GM19452 (cell line): ENCODE results near the gene MOV10.

ENCODE experiments used
- ATAC-seq: cut with Tn5 transposase; IDR thresholded peaks from one replicate; pipeline ENCODE4 v1.9.1; 2021; ENCODE audit not compliant: unreplicated experiment

The MOV10 gene

DNA sequence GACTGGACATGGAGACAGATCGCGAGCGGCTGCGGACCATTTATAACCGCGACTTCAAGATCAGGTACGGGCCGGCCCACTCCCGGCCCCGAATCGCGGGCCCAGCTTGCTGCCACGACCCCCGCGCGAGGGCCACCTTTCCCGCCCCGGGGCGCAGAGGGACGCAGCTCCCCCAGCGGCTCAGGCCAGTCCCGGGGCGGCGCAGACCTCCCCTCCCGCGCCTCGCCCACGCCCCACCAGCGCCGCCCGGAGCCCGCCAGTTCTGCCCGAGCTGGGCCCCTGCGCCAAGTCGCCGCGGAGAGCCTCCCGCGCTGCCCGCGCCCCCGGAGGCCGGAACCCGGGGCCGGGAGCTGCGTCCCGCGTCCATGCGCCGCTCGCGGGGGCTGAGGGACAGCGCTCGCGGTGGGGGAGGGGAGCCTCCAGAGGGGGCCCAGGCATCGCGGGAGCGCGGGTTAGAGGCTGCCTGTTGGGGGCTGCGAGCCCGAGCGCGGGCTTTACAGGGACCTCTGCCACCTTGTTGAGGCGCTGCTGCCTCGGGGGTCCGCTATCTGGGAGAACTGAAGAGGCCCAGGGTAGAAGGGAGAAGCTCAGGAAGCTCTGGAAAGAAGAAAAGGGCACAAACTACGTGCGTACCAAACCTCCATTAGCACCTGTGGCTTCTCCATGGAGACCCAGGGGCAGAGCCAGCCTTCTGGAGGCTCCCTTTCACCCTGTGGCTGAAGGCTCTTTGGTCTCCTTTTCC, 698 bp downstream of the MOV10 start:
- peak; percentile 36 for ATAC-seq

DNA sequence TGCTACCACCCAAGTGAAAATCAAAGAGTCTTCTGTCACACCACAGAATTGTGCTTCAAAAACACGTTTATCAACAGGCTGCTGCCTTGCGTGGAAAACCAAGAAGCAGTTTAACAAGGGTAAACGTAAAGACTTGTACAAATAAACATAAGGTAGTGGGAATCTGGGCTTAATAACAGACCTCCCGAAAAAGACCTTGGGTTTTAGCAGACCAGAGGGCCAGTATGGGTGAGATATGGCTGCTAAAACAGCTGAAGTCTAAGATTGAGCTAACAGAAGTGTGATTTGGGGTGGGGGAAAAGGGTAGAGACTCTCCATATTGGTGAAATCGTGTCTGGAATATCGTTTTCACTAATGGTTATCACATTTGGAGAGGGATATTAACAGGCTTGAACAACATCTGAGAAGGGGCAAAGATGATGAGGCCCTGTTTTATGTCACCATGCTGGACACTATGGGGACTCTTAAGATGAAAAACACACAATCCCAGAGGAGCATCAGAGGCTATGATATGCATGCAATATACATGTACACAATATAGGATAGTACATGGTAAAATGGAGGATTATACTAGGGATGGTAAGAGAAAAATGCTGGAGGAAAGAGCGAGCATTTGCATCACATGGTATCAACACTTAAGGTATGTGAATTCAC, 1.4 kb downstream of the MOV10 start:
- ATAC-seq = no peak

- no peak for ATAC-seq
These were observed 2.1 kb downstream of the MOV10 start for GRCh38 chr1:112676543-112676942.

- no peak for ATAC-seq
These were observed 3.0 kb downstream of the MOV10 start for GRCh38 chr1:112677501-112677900.

- ATAC-seq = no peak
These were observed 4.1 kb downstream of the MOV10 start for GRCh38 chr1:112678605-112679004.

DNA sequence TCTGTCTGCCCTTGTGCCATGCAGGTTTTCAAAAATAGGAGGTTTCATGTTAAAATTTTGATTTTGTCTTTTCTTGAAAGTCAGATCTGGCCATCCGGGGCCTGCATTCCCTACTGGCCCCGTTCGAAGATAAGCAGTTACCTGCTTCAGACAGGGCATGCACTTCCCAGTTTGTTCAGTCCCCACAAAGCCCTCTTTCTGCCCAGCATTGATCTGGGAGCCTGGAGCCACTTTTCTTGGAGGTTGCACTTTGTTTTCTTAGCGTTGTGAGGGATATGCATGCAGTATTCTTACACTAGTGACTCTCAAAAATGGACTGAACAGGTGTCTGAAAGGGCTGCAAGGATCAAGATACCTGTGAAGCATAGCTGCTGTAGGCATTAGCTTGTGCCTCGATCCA, 11.5 kb downstream of the MOV10 start:
- ATAC-seq = no peak

DNA sequence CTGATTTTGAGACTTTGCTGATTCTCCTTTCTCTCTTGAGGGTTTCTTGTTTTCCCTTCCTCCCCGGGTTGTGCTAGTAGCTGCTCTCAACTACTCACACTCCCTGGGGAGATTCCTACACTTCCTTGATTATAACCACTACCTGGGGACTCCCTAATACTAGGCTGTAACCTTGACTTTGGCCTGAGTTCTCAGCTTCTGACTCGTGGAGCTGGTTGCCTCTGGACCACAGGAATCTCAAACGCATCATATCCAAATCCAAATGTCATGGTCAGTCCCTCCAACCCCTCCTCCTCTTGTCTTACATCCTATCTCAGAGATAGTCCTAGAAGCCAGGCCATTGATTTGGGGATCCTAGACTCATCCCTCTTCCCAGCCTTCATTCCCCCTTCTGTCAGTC, 12.0 kb downstream of the MOV10 start:
- no peak for ATAC-seq

DNA sequence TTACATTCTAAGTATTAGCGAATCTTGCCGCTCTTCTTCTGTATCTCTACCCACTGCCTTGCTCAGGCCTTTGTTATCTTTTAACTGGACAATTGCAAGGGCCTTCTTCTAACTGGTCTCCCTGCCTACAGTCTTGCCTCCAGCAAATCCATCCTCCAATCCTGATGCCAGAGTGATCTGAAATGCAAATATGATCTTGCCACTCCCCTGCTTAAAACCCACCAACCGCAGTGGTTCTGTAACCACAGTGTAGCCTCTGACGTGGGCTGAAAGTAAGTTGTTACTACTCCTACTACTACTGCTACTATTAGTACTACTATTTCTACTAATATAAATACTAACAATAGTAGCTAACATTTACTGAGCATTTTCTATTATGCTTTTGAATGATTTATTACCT, 12.4 kb downstream of the MOV10 start:
- ATAC-seq = no peak

GRCh38 chr1:112687361-112687760, 12.9 kb downstream of the MOV10 start:
- ATAC-seq = no peak

DNA sequence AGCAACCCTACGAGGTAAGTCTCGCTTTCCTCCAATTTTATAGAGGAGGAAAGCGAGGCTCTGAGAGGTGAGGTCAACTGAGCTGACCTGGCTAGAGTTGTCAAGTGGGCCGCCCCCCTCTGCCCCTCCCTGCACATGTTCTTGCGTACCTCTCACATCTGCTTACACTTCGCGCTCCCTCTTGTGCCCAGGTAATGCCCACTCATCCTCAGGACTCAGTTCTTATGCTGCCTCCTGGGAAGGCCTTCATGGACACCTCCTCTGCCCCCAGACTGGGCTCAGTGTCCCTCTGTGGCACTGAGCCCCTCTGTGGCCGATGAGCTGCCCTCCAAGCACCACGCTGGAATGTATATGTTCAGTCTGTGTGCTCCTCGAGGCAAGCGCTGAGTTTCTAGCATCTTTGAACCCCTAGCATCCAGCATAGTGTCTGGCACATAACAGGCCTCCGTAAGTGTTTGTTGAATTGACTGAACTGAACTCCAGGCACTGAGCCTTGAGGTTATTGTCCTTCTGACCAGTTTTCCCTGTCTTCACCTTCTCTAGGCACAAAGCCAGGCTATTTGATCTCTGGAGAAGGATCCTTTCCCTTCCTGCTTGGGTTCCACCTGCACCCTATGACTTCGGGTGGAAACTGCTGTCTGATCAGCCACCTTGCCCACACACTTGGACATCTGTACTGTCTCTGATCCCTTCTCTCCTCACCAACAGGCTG, 13.5 kb downstream of the MOV10 start:
- ATAC-seq = no peak

DNA sequence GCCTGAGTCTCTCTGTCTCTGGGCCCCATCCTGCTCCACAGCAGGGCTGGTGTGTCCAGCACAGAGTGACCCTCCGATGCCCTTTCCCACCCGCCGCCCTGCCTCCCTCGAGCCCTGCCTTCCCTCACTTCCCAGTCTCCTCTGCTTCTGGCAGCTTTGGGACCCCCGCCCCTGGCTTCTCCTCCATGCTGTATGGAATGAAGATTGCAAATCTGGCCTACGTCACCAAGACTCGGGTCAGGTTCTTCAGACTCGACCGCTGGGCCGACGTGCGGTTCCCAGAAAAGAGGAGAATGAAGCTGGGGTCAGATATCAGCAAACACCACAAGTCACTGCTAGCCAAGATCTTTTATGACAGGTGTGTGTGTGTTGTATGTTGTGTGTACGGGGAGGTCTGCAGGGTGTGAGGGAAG, 14.3 kb downstream of the MOV10 start:
- ATAC-seq = no peak

DNA sequence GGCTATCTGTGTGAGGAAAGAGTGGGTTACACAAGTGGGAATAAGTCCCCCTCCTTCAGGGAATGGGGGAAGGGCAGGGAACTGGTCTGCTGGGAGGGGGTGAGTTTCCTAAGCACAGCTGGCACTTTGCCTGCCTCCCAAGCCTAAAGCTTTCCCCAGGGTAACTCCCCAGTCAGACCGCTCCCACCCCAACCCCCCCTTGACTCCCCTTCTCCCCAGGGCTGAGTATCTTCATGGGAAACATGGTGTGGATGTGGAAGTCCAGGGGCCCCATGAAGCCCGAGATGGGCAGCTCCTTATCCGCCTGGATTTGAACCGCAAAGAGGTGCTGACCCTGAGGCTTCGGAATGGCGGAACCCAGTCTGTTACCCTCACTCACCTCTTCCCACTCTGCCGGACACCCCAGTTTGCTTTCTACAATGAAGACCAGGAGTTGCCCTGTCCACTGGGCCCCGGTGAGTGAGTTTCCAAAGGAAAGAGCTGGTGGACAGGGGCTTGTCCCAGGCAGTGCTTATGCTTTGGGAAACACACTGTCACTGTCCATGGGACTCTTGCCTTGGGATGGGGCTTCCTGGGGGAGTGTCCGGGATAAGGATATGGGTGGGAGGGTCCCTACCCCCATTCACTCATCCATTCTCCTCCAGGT, 14.9 kb downstream of the MOV10 start:
- no peak for ATAC-seq

- ATAC-seq = no peak
These were observed 15.4 kb downstream of the MOV10 start for GRCh38 chr1:112689842-112690237.

GRCh38 chr1:112692681-112693080, 18.2 kb downstream of the MOV10 start:
- no peak for ATAC-seq

GRCh38 chr1:112693821-112694220, 19.4 kb downstream of the MOV10 start:
- ATAC-seq = no peak

- ATAC-seq = no peak
These were observed 20.0 kb downstream of the MOV10 start for GRCh38 chr1:112694363-112694929.

- ATAC-seq = no peak
These were observed 20.8 kb downstream of the MOV10 start for GRCh38 chr1:112695276-112695675.

DNA sequence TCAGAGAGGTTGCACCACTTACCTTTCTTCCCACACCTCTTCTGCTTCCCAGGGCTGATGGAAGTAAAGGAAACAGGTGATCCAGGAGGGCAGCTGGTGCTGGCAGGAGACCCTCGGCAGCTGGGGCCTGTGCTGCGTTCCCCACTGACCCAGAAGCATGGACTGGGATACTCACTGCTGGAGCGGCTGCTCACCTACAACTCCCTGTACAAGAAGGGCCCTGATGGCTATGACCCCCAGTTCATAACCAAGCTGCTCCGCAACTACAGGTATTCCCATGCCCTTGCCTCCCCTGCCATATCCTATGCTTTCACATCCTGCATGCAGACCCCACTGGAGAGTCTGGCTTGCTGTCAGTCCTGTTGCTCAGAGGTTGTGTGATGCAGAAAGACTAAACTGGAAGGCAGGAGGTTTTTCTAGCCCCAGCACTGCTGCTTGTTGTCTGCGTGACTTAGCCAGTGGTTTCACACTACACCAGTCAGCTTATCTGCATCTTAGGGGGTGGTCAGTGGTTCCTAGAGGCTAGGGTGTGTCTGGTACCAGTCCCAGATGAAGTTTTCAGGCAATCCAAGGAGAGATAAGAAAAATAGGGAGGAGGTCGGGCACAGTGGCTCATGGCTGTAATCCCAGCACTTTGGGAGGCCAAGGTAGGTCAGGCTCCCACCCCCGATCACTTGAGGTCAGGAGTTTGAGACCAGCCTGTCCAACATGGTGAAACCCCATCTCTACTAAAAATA, 22.3 kb downstream of the MOV10 start:
- ATAC-seq = no peak

- no peak for ATAC-seq
These were observed 23.3 kb downstream of the MOV10 start for GRCh38 chr1:112697781-112698201.
